Measurements from ENCODE around the gene MACROD2.

The MACROD2 gene

GRCh38 chr20:14732996-14733395, 737.7 kb downstream of the MACROD2 start:
- no peak for DNase-seq (ENCODE audit: low read depth in 1 of 2, low spot score in 1 of 2)

GRCh38 chr20:14740380-14740779, 745.1 kb downstream of the MACROD2 start:
- no peak for DNase-seq (ENCODE audit: low read depth in 1 of 2, low spot score in 1 of 2)

GRCh38 chr20:14741616-14742015, 746.3 kb downstream of the MACROD2 start:
- no peak for DNase-seq (ENCODE audit: low read depth in 1 of 2, low spot score in 1 of 2)

- no peak for DNase-seq (ENCODE audit: low read depth in 1 of 2, low spot score in 1 of 2)
Measured at GRCh38 chr20:14744723-14745122, 749.4 kb downstream of the MACROD2 start.

- DNase-seq (ENCODE audit: low read depth in 1 of 2, low spot score in 1 of 2): no peak
Measured at GRCh38 chr20:14745830-14746229, 750.5 kb downstream of the MACROD2 start.

GRCh38 chr20:14751191-14751590, 755.9 kb downstream of the MACROD2 start:
- DNase-seq (ENCODE audit: low read depth in 1 of 2, low spot score in 1 of 2): no peak

- DNase-seq (ENCODE audit: low read depth in 1 of 2, low spot score in 1 of 2): no peak
Measured at GRCh38 chr20:14757728-14758127, 762.4 kb downstream of the MACROD2 start.

- DNase-seq (ENCODE audit: low read depth in 1 of 2, low spot score in 1 of 2): no peak
Measured at GRCh38 chr20:14758356-14758755, 763.0 kb downstream of the MACROD2 start.

GRCh38 chr20:14759979-14760378, 764.7 kb downstream of the MACROD2 start:
- DNase-seq (ENCODE audit: low read depth in 1 of 2, low spot score in 1 of 2): no peak

- DNase-seq (ENCODE audit: low read depth in 1 of 2, low spot score in 1 of 2): no peak
Measured at GRCh38 chr20:14761903-14762302, 766.6 kb downstream of the MACROD2 start.

- no peak for DNase-seq (ENCODE audit: low read depth in 1 of 2, low spot score in 1 of 2)
Measured at GRCh38 chr20:14764511-14765369, 769.4 kb downstream of the MACROD2 start.

GRCh38 chr20:14765370-14765701, 770.0 kb downstream of the MACROD2 start:
- no peak for DNase-seq (ENCODE audit: low read depth in 1 of 2, low spot score in 1 of 2)

- no peak for DNase-seq (ENCODE audit: low read depth in 1 of 2, low spot score in 1 of 2)
Measured at GRCh38 chr20:14773486-14773885, 778.2 kb downstream of the MACROD2 start.

GRCh38 chr20:14775778-14776177, 780.5 kb downstream of the MACROD2 start:
- no peak for DNase-seq (ENCODE audit: low read depth in 1 of 2, low spot score in 1 of 2)

GRCh38 chr20:14777591-14777990, 782.3 kb downstream of the MACROD2 start:
- no peak for DNase-seq (ENCODE audit: low read depth in 1 of 2, low spot score in 1 of 2)

- no peak for DNase-seq (ENCODE audit: low read depth in 1 of 2, low spot score in 1 of 2)
Measured at GRCh38 chr20:14778096-14778495, 782.8 kb downstream of the MACROD2 start.

- no peak for DNase-seq (ENCODE audit: low read depth in 1 of 2, low spot score in 1 of 2)
Measured at GRCh38 chr20:14778875-14779274, 783.6 kb downstream of the MACROD2 start.

- no peak for DNase-seq (ENCODE audit: low read depth in 1 of 2, low spot score in 1 of 2)
Measured at GRCh38 chr20:14780508-14780907, 785.2 kb downstream of the MACROD2 start.

GRCh38 chr20:14782731-14783130, 787.4 kb downstream of the MACROD2 start:
- DNase-seq (ENCODE audit: low read depth in 1 of 2, low spot score in 1 of 2): no peak

GRCh38 chr20:14783766-14784165, 788.5 kb downstream of the MACROD2 start:
- DNase-seq (ENCODE audit: low read depth in 1 of 2, low spot score in 1 of 2): no peak

- DNase-seq (ENCODE audit: low read depth in 1 of 2, low spot score in 1 of 2): no peak
Measured at GRCh38 chr20:14785065-14785743, 789.9 kb downstream of the MACROD2 start.

GRCh38 chr20:14790190-14790589, 794.9 kb downstream of the MACROD2 start:
- no peak for DNase-seq (ENCODE audit: low read depth in 1 of 2, low spot score in 1 of 2)
